Esophagus squamous epithelium (tissue), 4 donors: ENCODE measurements around the gene KSR2.

Experiments used
- POLR2A ChIP-seq, 4 donors: fragments of 450-650 bp; IDR thresholded peaks; one replicate each; pipeline ENCODE4 v1.6.1; 2017; ENCODE audit warnings: antibody characterized with exemption in 4 of 4, mild to moderate bottlenecking in 4 of 4, moderate library complexity in 3 of 4
- TF ChIP-seq, protein P1 (sequence below), 6 experiments: fragments of 450-650 bp in 4 of 6; fragments of 200-600 bp in 2 of 6; sonication (generic) in 2 of 6; IDR thresholded peaks; one replicate each; pipeline ENCODE4 v1.5.1; 2016 to 2019; ENCODE audit warnings: antibody characterized with exemption in 6 of 6, mild to moderate bottlenecking in 4 of 6, moderate library complexity in 4 of 6

DNA sequence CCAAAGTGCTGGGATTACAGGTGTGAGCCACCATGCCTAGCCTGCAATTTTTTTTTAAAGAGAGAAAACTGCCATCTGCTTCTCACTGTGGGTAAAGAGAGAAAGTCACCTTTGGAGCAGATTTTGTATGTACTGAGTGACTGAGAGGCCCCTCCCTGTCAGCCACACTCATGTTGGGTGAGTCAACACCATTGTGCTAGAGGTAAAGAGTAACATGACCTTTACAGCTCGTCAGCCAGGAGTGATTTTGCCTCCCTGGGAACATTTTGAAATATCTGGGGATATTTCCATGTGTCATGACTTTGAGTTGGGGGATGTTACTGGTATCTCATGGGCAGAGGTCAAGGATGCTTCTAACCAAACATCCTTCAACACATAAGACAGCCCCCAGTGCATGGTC is 115.2 kb downstream of the KSR2 start:
- TF ChIP-seq, protein P1, sequence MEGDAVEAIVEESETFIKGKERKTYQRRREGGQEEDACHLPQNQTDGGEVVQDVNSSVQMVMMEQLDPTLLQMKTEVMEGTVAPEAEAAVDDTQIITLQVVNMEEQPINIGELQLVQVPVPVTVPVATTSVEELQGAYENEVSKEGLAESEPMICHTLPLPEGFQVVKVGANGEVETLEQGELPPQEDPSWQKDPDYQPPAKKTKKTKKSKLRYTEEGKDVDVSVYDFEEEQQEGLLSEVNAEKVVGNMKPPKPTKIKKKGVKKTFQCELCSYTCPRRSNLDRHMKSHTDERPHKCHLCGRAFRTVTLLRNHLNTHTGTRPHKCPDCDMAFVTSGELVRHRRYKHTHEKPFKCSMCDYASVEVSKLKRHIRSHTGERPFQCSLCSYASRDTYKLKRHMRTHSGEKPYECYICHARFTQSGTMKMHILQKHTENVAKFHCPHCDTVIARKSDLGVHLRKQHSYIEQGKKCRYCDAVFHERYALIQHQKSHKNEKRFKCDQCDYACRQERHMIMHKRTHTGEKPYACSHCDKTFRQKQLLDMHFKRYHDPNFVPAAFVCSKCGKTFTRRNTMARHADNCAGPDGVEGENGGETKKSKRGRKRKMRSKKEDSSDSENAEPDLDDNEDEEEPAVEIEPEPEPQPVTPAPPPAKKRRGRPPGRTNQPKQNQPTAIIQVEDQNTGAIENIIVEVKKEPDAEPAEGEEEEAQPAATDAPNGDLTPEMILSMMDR (IDR thresholded peaks at IDR 0.05), result no peak
- TF ChIP-seq POLR2A (IDR thresholded peaks at IDR 0.05), result no peak
